ENCODE results near the gene GDPD1. TPM values are rescaled to one million over a fixed set of nuclear protein-coding genes. Genes with fewer than 3 reads are reported as not detected.
"Not testable (repeated sequence)": the region's sequence is repeated elsewhere in the genome, so short reads cannot be mapped to it uniquely, and the experiment has no call there.

Gene GDPD1
- total RNA-seq, 6 experiments from 2014 or later: 0.71 to 5.8 (median 1.2) TPM

GRCh38 chr17:59178266-59178985, 41.9 kb upstream of the GDPD1 start:
- ATAC-seq: no peak
- no peak for DNase-seq
- no peak for TF ChIP-seq POLR2A (IDR thresholded peaks at IDR 0.05)
- no peak for TF ChIP-seq CTCF (IDR thresholded peaks at IDR 0.05)
- 89% methylated on average over 6 of the region's 7 CpGs for WGBS (ENCODE audit: insufficient coverage, low coverage, low lambda C conversion rate, missing lambda C conversion rate)
- Histone ChIP-seq H3K27ac (no peak overlapping the region), H3K4me3 (no peak overlapping the region), H3K36me3 (no peaks in the 10 kb centered on the region), H3K4me1 (no peaks in the 10 kb centered on the region), H3K9me3 (no peaks in the 10 kb centered on the region), H3K27me3 (no peaks in the 10 kb centered on the region)
- intact Hi-C loops (cut with DNase I): no loop called here

- H3K27me3 ChIP-seq; H3K4me1 ChIP-seq; intact Hi-C loops (cut with DNase I); DNase-seq; H3K27ac ChIP-seq; H3K36me3 ChIP-seq; ATAC-seq; H3K4me3 ChIP-seq; H3K9me3 ChIP-seq: not testable (repeated sequence)
- 87% methylated on average over 8 of the region's 11 CpGs for WGBS (ENCODE audit: insufficient coverage, low coverage, low lambda C conversion rate, missing lambda C conversion rate)
Measured at GRCh38 chr17:59179601-59180000, 40.7 kb upstream of the GDPD1 start.

- Histone ChIP-seq H3K27me3 (no peaks in the 10 kb centered on the region), H3K27ac (no peak overlapping the region), H3K36me3 (no peaks in the 10 kb centered on the region), H3K4me1 (no peaks in the 10 kb centered on the region), H3K4me3 (no peak overlapping the region), H3K9me3 (no peaks in the 10 kb centered on the region)
- no peak for TF ChIP-seq CTCF (IDR thresholded peaks at IDR 0.05)
- TF ChIP-seq POLR2A (IDR thresholded peaks at IDR 0.05): no peak
- ATAC-seq (no peak), DNase-seq (no peak)
- intact Hi-C loops (cut with DNase I): no loop called here
- 96% methylated on average over 8 of the region's 9 CpGs for WGBS (ENCODE audit: insufficient coverage, low coverage, low lambda C conversion rate, missing lambda C conversion rate)
Measured at GRCh38 chr17:59180626-59181025, 39.7 kb upstream of the GDPD1 start.

GRCh38 chr17:59181481-59181880, 38.8 kb upstream of the GDPD1 start:
- no peak for DNase-seq
- intact Hi-C loops (cut with DNase I): no loop called here
- Histone ChIP-seq H3K36me3 (no peaks in the 10 kb centered on the region), H3K9me3 (no peaks in the 10 kb centered on the region), H3K27me3 (no peaks in the 10 kb centered on the region), H3K4me1 (no peaks in the 10 kb centered on the region), H3K4me3 (no peak overlapping the region), H3K27ac (no peak overlapping the region)
- ATAC-seq: no peak
- WGBS (ENCODE audit: insufficient coverage, low coverage, low lambda C conversion rate, missing lambda C conversion rate): 98% methylated on average over 8 of the region's 9 CpGs
- TF ChIP-seq CTCF (IDR thresholded peaks at IDR 0.05) (no peak), POLR2A (IDR thresholded peaks at IDR 0.05) (no peak)

- DNase-seq (no peak), ATAC-seq (no peak)
- no peak overlapping the region for H3K4me3 ChIP-seq
- no peak overlapping the region for H3K27ac ChIP-seq
- intact Hi-C loops (cut with DNase I): no loop called here
- H3K9me3 ChIP-seq: no peaks in the 10 kb centered on the region
- no peak for TF ChIP-seq POLR2A (IDR thresholded peaks at IDR 0.05)
- no peaks in the 10 kb centered on the region for H3K4me1 ChIP-seq
- H3K27me3 ChIP-seq: no peaks in the 10 kb centered on the region
- H3K36me3 ChIP-seq: no peaks in the 10 kb centered on the region
Measured at GRCh38 chr17:59185997-59186396, 34.3 kb upstream of the GDPD1 start.

- H3K9me3 ChIP-seq: no peaks in the 10 kb centered on the region
- H3K4me1 ChIP-seq: no peaks in the 10 kb centered on the region
- H3K36me3 ChIP-seq: no peaks in the 10 kb centered on the region
- TF ChIP-seq POLR2A (IDR thresholded peaks at IDR 0.05) (no peak), CTCF (IDR thresholded peaks at IDR 0.05) (no peak)
- no peak overlapping the region for H3K27ac ChIP-seq
- H3K27me3 ChIP-seq: no peaks in the 10 kb centered on the region
- ATAC-seq (no peak), DNase-seq (no peak)
- intact Hi-C loops (cut with DNase I): no loop called here
- H3K4me3 ChIP-seq: no peak overlapping the region
- WGBS (ENCODE audit: insufficient coverage, low coverage, low lambda C conversion rate, missing lambda C conversion rate): 98% methylated on average over 3 of the region's 3 CpGs
Measured at GRCh38 chr17:59186850-59187249, 33.5 kb upstream of the GDPD1 start.
